SU-DHL-6 (cell line): ENCODE data around the gene CKAP2L.

Experiments
- CTCF ChIP-seq: fragments of 200-600 bp; sonication (generic); IDR thresholded peaks from one replicate; pipeline ENCODE4 v1.5.1; 2017; ENCODE audit warnings: antibody characterized with exemption, mild to moderate bottlenecking, low read length, moderate library complexity; ENCODE audit not compliant: insufficient read depth, poor library complexity, severe bottlenecking
- EZH2phosphoT487 ChIP-seq: fragments of 200-600 bp; sonication (generic), shearing (Covaris generic); conservative IDR thresholded peaks from 2 replicates; pipeline ENCODE4 v1.6.1; 2018; ENCODE audit warnings: mild to moderate bottlenecking, antibody characterized with exemption, low read length, moderate library complexity, mixed read lengths

DNA sequence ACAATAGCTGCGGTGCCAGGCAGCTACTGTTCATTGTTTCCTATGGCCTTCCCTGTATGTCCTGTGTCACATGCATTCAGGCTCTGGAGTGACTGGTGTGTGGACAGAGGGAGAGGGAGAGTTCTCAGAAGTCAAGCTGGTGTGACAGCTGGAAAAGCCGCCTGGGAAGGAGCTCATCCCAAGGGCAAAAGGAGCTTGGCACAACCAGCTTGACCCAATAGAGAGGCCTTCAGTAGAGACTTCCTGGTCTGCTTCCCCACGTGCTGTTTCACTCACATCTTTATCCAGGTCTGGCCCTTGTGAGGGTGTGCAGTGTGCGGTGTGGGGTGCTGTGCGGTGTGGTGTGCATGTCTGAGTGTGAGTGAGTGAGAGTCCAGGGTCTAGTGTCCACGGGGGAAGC, 54.7 kb downstream of the CKAP2L start:
- TF ChIP-seq CTCF (no peak), EZH2phosphoT487 (no peak)
